Stimulated activated CD8-positive, alpha-beta memory T cell treated with anti-CD3 and anti-CD28 coated beads, Interleukin-4, amount 100 ng/mL, for 48 hours (primary cell): ENCODE measurements around the gene COL4A2.

Experiments used
- DNase-seq: peaks from one replicate; pipeline ENCODE4 v3.0.0-alpha.2; 2020

The COL4A2 gene

GRCh38 chr13:110463871-110464510 lies 156.9 kb downstream of the COL4A2 start:
- no peak for DNase-seq

GRCh38 chr13:110464556-110465333 lies 157.7 kb downstream of the COL4A2 start:
- no peak for DNase-seq

- DNase-seq: no peak
These were observed 158.6 kb downstream of the COL4A2 start for GRCh38 chr13:110465696-110466095.

GRCh38 chr13:110466266-110466915 lies 159.3 kb downstream of the COL4A2 start:
- no peak for DNase-seq

- DNase-seq: no peak
These were observed 160.5 kb downstream of the COL4A2 start for GRCh38 chr13:110467516-110468110.

- DNase-seq: no peak
These were observed 162.0 kb downstream of the COL4A2 start for GRCh38 chr13:110468986-110469495.

GRCh38 chr13:110469597-110469996 lies 162.5 kb downstream of the COL4A2 start:
- no peak for DNase-seq

GRCh38 chr13:110470272-110471009 lies 163.4 kb downstream of the COL4A2 start:
- DNase-seq: no peak

GRCh38 chr13:110471156-110471832 lies 164.2 kb downstream of the COL4A2 start:
- DNase-seq: no peak

- DNase-seq: peak; percentile 45
These were observed 164.7 kb downstream of the COL4A2 start for GRCh38 chr13:110471833-110472162.

GRCh38 chr13:110472904-110473563 lies 165.9 kb downstream of the COL4A2 start:
- DNase-seq: no peak

- no peak for DNase-seq
These were observed 167.6 kb downstream of the COL4A2 start for GRCh38 chr13:110474713-110475112.

GRCh38 chr13:110475117-110475516 lies 168.0 kb downstream of the COL4A2 start:
- no peak for DNase-seq

- no peak for DNase-seq
These were observed 168.6 kb downstream of the COL4A2 start for GRCh38 chr13:110475550-110476219.

GRCh38 chr13:110476220-110476617 lies 169.1 kb downstream of the COL4A2 start:
- DNase-seq: no peak

GRCh38 chr13:110477706-110478245 lies 170.7 kb downstream of the COL4A2 start:
- no peak for DNase-seq

GRCh38 chr13:110478405-110479214 lies 171.5 kb downstream of the COL4A2 start:
- DNase-seq: no peak

- DNase-seq: no peak
These were observed 172.1 kb downstream of the COL4A2 start for GRCh38 chr13:110479215-110479545.

GRCh38 chr13:110479648-110480047 lies 172.6 kb downstream of the COL4A2 start:
- DNase-seq: no peak

GRCh38 chr13:110480161-110480560 lies 173.1 kb downstream of the COL4A2 start:
- DNase-seq: no peak
